Sigmoid colon (tissue), 4 donors: ENCODE measurements around the gene RASIP1.

Source experiments
- POLR2AphosphoS5 ChIP-seq, 4 donors: sonication (generic); formaldehyde crosslinking; IDR thresholded peaks; one replicate each; pipeline ENCODE4 v1.6.1; 2017; ENCODE audit warnings: antibody characterized with exemption in 4 of 4
- TF ChIP-seq, protein P1 (sequence below), 4 experiments: fragments of 450-650 bp in 3 of 4; fragments of 200-600 bp in 1 of 4; IDR thresholded peaks; one replicate each; pipeline ENCODE4 v1.5.1; 2016 to 2019; ENCODE audit warnings: antibody characterized with exemption in 4 of 4, mild to moderate bottlenecking in 3 of 4, moderate library complexity in 2 of 4

DNA sequence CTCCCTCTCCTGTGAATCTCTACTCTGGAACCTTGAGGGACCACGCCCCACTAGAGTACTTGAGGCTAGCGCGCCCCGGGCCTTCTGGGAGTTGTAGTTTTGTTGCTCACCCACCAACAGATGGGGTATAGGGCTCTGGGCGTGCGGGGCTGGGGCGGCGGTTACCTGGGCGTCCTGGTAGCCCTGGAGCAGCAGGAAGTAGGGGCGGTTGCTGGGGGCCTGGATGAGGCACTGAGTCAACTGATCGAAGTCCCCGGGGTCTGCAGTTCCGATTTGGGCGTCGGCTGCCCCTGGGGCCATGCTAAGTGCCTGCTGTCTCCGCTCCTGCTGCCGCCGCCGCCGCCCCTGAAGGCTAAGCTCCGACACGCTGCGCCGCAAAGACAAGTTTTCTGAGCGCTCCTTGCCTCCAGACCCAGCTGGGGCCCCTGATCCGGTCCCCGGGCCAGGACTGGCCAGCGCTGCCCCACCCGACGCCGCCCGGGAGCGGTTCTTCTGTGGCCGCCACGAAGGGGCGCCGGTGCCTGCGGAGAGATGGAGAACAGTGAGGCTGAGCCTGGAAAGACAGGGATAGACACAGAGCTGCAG is 5.3 kb downstream of the RASIP1 start:
- TF ChIP-seq, protein P1, sequence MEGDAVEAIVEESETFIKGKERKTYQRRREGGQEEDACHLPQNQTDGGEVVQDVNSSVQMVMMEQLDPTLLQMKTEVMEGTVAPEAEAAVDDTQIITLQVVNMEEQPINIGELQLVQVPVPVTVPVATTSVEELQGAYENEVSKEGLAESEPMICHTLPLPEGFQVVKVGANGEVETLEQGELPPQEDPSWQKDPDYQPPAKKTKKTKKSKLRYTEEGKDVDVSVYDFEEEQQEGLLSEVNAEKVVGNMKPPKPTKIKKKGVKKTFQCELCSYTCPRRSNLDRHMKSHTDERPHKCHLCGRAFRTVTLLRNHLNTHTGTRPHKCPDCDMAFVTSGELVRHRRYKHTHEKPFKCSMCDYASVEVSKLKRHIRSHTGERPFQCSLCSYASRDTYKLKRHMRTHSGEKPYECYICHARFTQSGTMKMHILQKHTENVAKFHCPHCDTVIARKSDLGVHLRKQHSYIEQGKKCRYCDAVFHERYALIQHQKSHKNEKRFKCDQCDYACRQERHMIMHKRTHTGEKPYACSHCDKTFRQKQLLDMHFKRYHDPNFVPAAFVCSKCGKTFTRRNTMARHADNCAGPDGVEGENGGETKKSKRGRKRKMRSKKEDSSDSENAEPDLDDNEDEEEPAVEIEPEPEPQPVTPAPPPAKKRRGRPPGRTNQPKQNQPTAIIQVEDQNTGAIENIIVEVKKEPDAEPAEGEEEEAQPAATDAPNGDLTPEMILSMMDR (IDR thresholded peaks at IDR 0.05), result no peak
- no peak for TF ChIP-seq POLR2AphosphoS5 (IDR thresholded peaks at IDR 0.05)
